H9 (cell line): ENCODE data around the gene HCN1. TPM values are rescaled to one million over a fixed set of nuclear protein-coding genes. Genes with fewer than 3 reads are reported as not detected.

Experiments used
- DNase-seq: peaks from one replicate; pipeline ENCODE4 v3.0.0-alpha.2; 2017
- H2AFZ ChIP-seq: one replicate; pipeline ENCODE4 v1.6.1; 2013; ENCODE audit warnings: mild to moderate bottlenecking, low read length, control low read depth, moderate library complexity
- H2AK5ac ChIP-seq: 2 replicates; pipeline ENCODE4 v1.6.1; 2013; ENCODE audit warnings: low read length, control low read depth, mixed read lengths; ENCODE audit not compliant: insufficient read length
- H2BK120ac ChIP-seq: one replicate; pipeline ENCODE4 v1.6.1; 2013; ENCODE audit warnings: low read depth, mild to moderate bottlenecking, low read length, control low read depth, inconsistent platforms; ENCODE audit not compliant: poor library complexity, severe bottlenecking
- H2BK12ac ChIP-seq: 2 replicates; pipeline ENCODE4 v1.6.1; 2013; ENCODE audit warnings: low read length, control low read depth, mixed read lengths, low read depth; ENCODE audit not compliant: insufficient read length
- H2BK15ac ChIP-seq: 2 replicates; pipeline ENCODE4 v1.6.1; 2013; ENCODE audit warnings: low read depth, low read length, control low read depth
- H2BK20ac ChIP-seq: one replicate; pipeline ENCODE4 v1.6.1; 2013; ENCODE audit warnings: low read depth, mild to moderate bottlenecking, low read length, control low read depth, inconsistent platforms; ENCODE audit not compliant: poor library complexity, severe bottlenecking
- H2BK5ac ChIP-seq: 2 replicates; pipeline ENCODE4 v1.6.1; 2013; ENCODE audit warnings: low read length, control low read depth, mixed read lengths; ENCODE audit not compliant: insufficient read length
- H3K14ac ChIP-seq: 2 replicates; pipeline ENCODE4 v1.6.1; 2013; ENCODE audit warnings: low read length, control low read depth; ENCODE audit not compliant: insufficient read depth
- H3K18ac ChIP-seq: 2 replicates; pipeline ENCODE4 v1.6.1; 2013; ENCODE audit warnings: low read depth, mild to moderate bottlenecking, mixed read lengths, low read length, control low read depth; ENCODE audit not compliant: insufficient read length
- H3K23ac ChIP-seq: 2 replicates; pipeline ENCODE4 v1.6.1; 2013; ENCODE audit warnings: low read length, control low read depth, mixed read lengths, low read depth; ENCODE audit not compliant: insufficient read length
- H3K23me2 ChIP-seq: 2 replicates; pipeline ENCODE4 v1.6.1; 2013; ENCODE audit warnings: low read depth, mild to moderate bottlenecking, mixed read lengths, low read length, control low read depth; ENCODE audit not compliant: insufficient read length, poor library complexity, severe bottlenecking
- H3K27ac ChIP-seq: 2 replicates; pipeline ENCODE4 v1.5.1; 2013; ENCODE audit warnings: low read length, control low read depth, mixed read lengths, low read depth; ENCODE audit not compliant: insufficient read length
- H3K27me3 ChIP-seq: 2 replicates; pipeline ENCODE4 v1.6.1; 2013; ENCODE audit warnings: low read length, control low read depth, inconsistent platforms; ENCODE audit not compliant: insufficient read depth
- H3K4ac ChIP-seq: 2 replicates; pipeline ENCODE4 v1.6.1; 2013; ENCODE audit warnings: low read depth, mild to moderate bottlenecking, control low read depth, inconsistent platforms, low read length, moderate library complexity
- H3K4me1 ChIP-seq: 2 replicates; pipeline ENCODE4 v1.6.1; 2013; ENCODE audit warnings: low read length, control low read depth, inconsistent platforms; ENCODE audit not compliant: insufficient read depth
- H3K4me2 ChIP-seq: 2 replicates; pipeline ENCODE4 v1.6.1; 2013; ENCODE audit warnings: low read length, control low read depth, mixed read lengths; ENCODE audit not compliant: insufficient read length, insufficient read depth
- H3K56ac ChIP-seq: 2 replicates; pipeline ENCODE4 v1.6.1; 2013; ENCODE audit warnings: low read depth, mild to moderate bottlenecking, mixed read lengths, low read length, control low read depth; ENCODE audit not compliant: insufficient read length
- H3K79me1 ChIP-seq: 2 replicates; pipeline ENCODE4 v1.6.1; 2013; ENCODE audit warnings: low read depth, mild to moderate bottlenecking, moderate library complexity, low read length, control low read depth, inconsistent platforms; ENCODE audit not compliant: insufficient read depth, poor library complexity, severe bottlenecking
- H3K79me2 ChIP-seq: 2 replicates; pipeline ENCODE4 v1.6.1; 2013; ENCODE audit warnings: low read length, control low read depth, inconsistent platforms; ENCODE audit not compliant: insufficient read depth
- H3K9ac ChIP-seq: 2 replicates; pipeline ENCODE4 v1.6.1; 2013; ENCODE audit warnings: low read length, control low read depth, mixed read lengths; ENCODE audit not compliant: insufficient read length; ENCODE audit errors: extremely low read depth
- H3K9me3 ChIP-seq: one replicate; pipeline ENCODE4 v1.6.1; 2013; ENCODE audit warnings: low read depth, low read length, inconsistent platforms; ENCODE audit not compliant: control insufficient read depth
- H3T11ph ChIP-seq: one replicate; pipeline ENCODE4 v1.6.1; 2013; ENCODE audit warnings: mild to moderate bottlenecking, low read length, control low read depth, inconsistent platforms
- H4K20me1 ChIP-seq: one replicate; pipeline ENCODE4 v1.6.1; 2013; ENCODE audit not compliant: control insufficient read depth, insufficient read length, insufficient read depth
- H4K5ac ChIP-seq: 2 replicates; pipeline ENCODE4 v1.6.1; 2013; ENCODE audit warnings: low read depth, mild to moderate bottlenecking, mixed read lengths, low read length, control low read depth; ENCODE audit not compliant: insufficient read length
- H4K8ac ChIP-seq: replicated peaks from 2 replicates; pipeline ENCODE4 v1.6.1; 2013; ENCODE audit warnings: low read length, control low read depth, mixed read lengths, low read depth; ENCODE audit not compliant: insufficient read length
- H4K91ac ChIP-seq: 2 replicates; pipeline ENCODE4 v1.6.1; 2013; ENCODE audit warnings: low read depth, mild to moderate bottlenecking, moderate library complexity, mixed read lengths, low read length, control low read depth; ENCODE audit not compliant: insufficient read length
- H3K27ac Mint-ChIP-seq, 3 experiments: 2 replicates in 2 of 3; 3 replicates in 1 of 3; pipeline ENCODE4 v1.8.0; 2020 to 2021; ENCODE audit warnings: mixed read lengths in 3 of 3, mild to moderate bottlenecking in 1 of 3, moderate library complexity in 1 of 3
- H3K27me3 Mint-ChIP-seq: 2 replicates; pipeline ENCODE4 v1.8.0; 2021; ENCODE audit warnings: low read depth, mild to moderate bottlenecking, moderate library complexity, mixed read lengths
- H3K36me3 Mint-ChIP-seq, 3 experiments: 2 replicates in 2 of 3; 3 replicates in 1 of 3; pipeline ENCODE4 v1.8.0; 2020 to 2021; ENCODE audit warnings: low read depth in 3 of 3, mixed read lengths in 3 of 3; ENCODE audit not compliant: insufficient read depth in 1 of 3
- H3K4me1 Mint-ChIP-seq, 2 experiments: 2 replicates each; pipeline ENCODE4 v1.8.0; 2020; ENCODE audit warnings: mixed read lengths in 2 of 2
- H3K4me3 Mint-ChIP-seq, 2 experiments: 2 replicates in 1 of 2; 3 replicates in 1 of 2; pipeline ENCODE4 v1.8.0; 2020 to 2021; ENCODE audit warnings: mild to moderate bottlenecking in 2 of 2, mixed read lengths in 2 of 2, moderate library complexity in 1 of 2
- H3K9me3 Mint-ChIP-seq, 2 experiments: 2 replicates in 1 of 2; 3 replicates in 1 of 2; pipeline ENCODE4 v1.8.0; 2020; ENCODE audit warnings: mild to moderate bottlenecking in 2 of 2, mixed read lengths in 2 of 2, moderate library complexity in 1 of 2
- WGBS: extraction: QIAGEN DNeasy Blood & Tissue Kit; methylation state at CpG from one replicate; pipeline ENCODE4 v1.1.7; 2013; ENCODE audit warnings: missing lambda C conversion rate, low lambda C conversion rate, mixed read lengths; ENCODE audit not compliant: insufficient read length; ENCODE audit errors: extremely low coverage; 5-methylcytosine and 5-hydroxymethylcytosine counted together
- total RNA-seq: library from RNA; stranded (reverse); gene quantifications from 2 replicates; pipeline ENCODE4 v1.2.1, GENCODE V29; 2021
- TF ChIP-seq, protein P1 (sequence below): fragments of 200-600 bp; sonication (generic); conservative IDR thresholded peaks from 3 replicates; pipeline ENCODE4 v1.8.0; 2021; ENCODE audit warnings: antibody characterized with exemption, mild to moderate bottlenecking

HCN1 gene
- total RNA-seq, 1 experiment from 2014 or later, result 4.6 TPM

- Histone ChIP-seq H4K91ac (no peak overlapping the region), H2BK120ac (no peak overlapping the region), H3K4me2 (no peak overlapping the region), H3K79me2 (no peaks in the 10 kb centered on the region), H2BK20ac (no peak overlapping the region), H3T11ph (no peak overlapping the region), H3K9me3 (no peaks in the 10 kb centered on the region), H3K27ac (no peak overlapping the region), H3K18ac (no peak overlapping the region), H2BK12ac (no peak overlapping the region), H3K23me2 (peaks cover 9% of the 10 kb centered on the region), H4K8ac (no peak overlapping the region), H3K4me1 (no peaks in the 10 kb centered on the region; the same call in 1 of the 2 replicates), H3K4ac (no peak overlapping the region), H3K23ac (no peak overlapping the region), H4K5ac (no peak overlapping the region), H2AFZ (no peak overlapping the region), H2BK5ac (no peak overlapping the region), H4K20me1 (no peaks in the 10 kb centered on the region), H3K27me3 (no peaks in the 10 kb centered on the region; the same call in 1 of the 2 replicates), H2AK5ac (no peak overlapping the region), H3K56ac (no peak overlapping the region), H3K79me1 (no peaks in the 10 kb centered on the region), H3K9ac (no peak overlapping the region), H3K14ac (no peak overlapping the region), H2BK15ac (no peak overlapping the region)
- TF ChIP-seq, protein P1, sequence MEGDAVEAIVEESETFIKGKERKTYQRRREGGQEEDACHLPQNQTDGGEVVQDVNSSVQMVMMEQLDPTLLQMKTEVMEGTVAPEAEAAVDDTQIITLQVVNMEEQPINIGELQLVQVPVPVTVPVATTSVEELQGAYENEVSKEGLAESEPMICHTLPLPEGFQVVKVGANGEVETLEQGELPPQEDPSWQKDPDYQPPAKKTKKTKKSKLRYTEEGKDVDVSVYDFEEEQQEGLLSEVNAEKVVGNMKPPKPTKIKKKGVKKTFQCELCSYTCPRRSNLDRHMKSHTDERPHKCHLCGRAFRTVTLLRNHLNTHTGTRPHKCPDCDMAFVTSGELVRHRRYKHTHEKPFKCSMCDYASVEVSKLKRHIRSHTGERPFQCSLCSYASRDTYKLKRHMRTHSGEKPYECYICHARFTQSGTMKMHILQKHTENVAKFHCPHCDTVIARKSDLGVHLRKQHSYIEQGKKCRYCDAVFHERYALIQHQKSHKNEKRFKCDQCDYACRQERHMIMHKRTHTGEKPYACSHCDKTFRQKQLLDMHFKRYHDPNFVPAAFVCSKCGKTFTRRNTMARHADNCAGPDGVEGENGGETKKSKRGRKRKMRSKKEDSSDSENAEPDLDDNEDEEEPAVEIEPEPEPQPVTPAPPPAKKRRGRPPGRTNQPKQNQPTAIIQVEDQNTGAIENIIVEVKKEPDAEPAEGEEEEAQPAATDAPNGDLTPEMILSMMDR, result no peak
- H3K27me3 Mint-ChIP-seq, result peaks cover 15% of the 10 kb centered on the region
- no peak overlapping the region for H3K4me3 Mint-ChIP-seq
- DNase-seq, result no peak
- H3K27ac Mint-ChIP-seq, result no peak overlapping the region
- no peaks in the 10 kb centered on the region for H3K9me3 Mint-ChIP-seq
- WGBS, result no CpG with 5 or more reads among the region's 3 CpGs
- peaks cover 26 to 27% of the 10 kb centered on the region in 2 experiments for H3K4me1 Mint-ChIP-seq
- no peaks in the 10 kb centered on the region; a peak in 1 of 7 replicates for H3K36me3 Mint-ChIP-seq
These were observed 3.7 kb downstream of the HCN1 start for GRCh38 chr5:45692481-45692880.
